ENCODE data around the gene APPL1.

APPL1 gene

GRCh38 chr3:57309769-57310360 is 82.3 kb downstream of the APPL1 start:
- H4K20me1 ChIP-seq (ENCODE audit: control insufficient read depth, insufficient read depth, low read depth, low read length), result no peaks in the 10 kb centered on the region
- no peaks in the 10 kb centered on the region for H3K9me2 ChIP-seq (replicated peaks; ENCODE audit: control insufficient read depth, low read length)
- no peaks in the 10 kb centered on the region for H3K79me2 ChIP-seq (ENCODE audit: control insufficient read depth, low read length)
- no peaks in the 10 kb centered on the region for H3K36me3 ChIP-seq (ENCODE audit: control insufficient read depth, low read length)
- no peaks in the 10 kb centered on the region for H3K4me1 ChIP-seq (ENCODE audit: control insufficient read depth, low read length)
- no peak overlapping the region for H3K4me2 ChIP-seq (ENCODE audit: low read length)
- no peak for TF ChIP-seq CTCF (IDR thresholded peaks at IDR 0.05; ENCODE audit: low read depth, low read length, poor library complexity, severe bottlenecking)
- TF ChIP-seq EZH2phosphoT487 (IDR thresholded peaks at IDR 0.05; ENCODE audit: borderline replicate concordance, low read length), result no peak
- H3K9me3 ChIP-seq (ENCODE audit: control insufficient read depth, insufficient read depth, low read length), result no peaks in the 10 kb centered on the region
- H3K4me3 ChIP-seq (ENCODE audit: low read length), result no peak overlapping the region
- no peaks in the 10 kb centered on the region for H3F3A ChIP-seq (ENCODE audit: control insufficient read depth, insufficient read depth)
- H3K27ac ChIP-seq (ENCODE audit: low read depth, low read length), result no peak overlapping the region
- peaks cover 11% of the 10 kb centered on the region; the same call in 1 of the 2 replicates for H3K27me3 ChIP-seq (ENCODE audit: control insufficient read depth, low read length)

- no peak overlapping the region for H3K27ac ChIP-seq (ENCODE audit: low read depth, low read length)
- H3K4me2 ChIP-seq (ENCODE audit: low read length), result no peak overlapping the region
- H3K4me1 ChIP-seq (ENCODE audit: control insufficient read depth, low read length), result no peaks in the 10 kb centered on the region
- no peaks in the 10 kb centered on the region for H3F3A ChIP-seq (ENCODE audit: control insufficient read depth, insufficient read depth)
- no peak overlapping the region for H3K4me3 ChIP-seq (ENCODE audit: low read length)
- no peak for TF ChIP-seq CTCF (IDR thresholded peaks at IDR 0.05; ENCODE audit: low read depth, low read length, poor library complexity, severe bottlenecking)
- no peak for TF ChIP-seq EZH2phosphoT487 (IDR thresholded peaks at IDR 0.05; ENCODE audit: borderline replicate concordance, low read length)
- H3K36me3 ChIP-seq (ENCODE audit: control insufficient read depth, low read length), result no peaks in the 10 kb centered on the region
- H3K9me3 ChIP-seq (ENCODE audit: control insufficient read depth, insufficient read depth, low read length), result peaks cover 8% of the 10 kb centered on the region
- H3K27me3 ChIP-seq (ENCODE audit: control insufficient read depth, low read length), result peaks cover 11% of the 10 kb centered on the region; the same call in 1 of the 2 replicates
- no peaks in the 10 kb centered on the region for H4K20me1 ChIP-seq (ENCODE audit: control insufficient read depth, insufficient read depth, low read depth, low read length)
- no peaks in the 10 kb centered on the region for H3K79me2 ChIP-seq (ENCODE audit: control insufficient read depth, low read length)
- no peaks in the 10 kb centered on the region for H3K9me2 ChIP-seq (replicated peaks; ENCODE audit: control insufficient read depth, low read length)
Observed at GRCh38 chr3:57314204-57314603, 86.7 kb downstream of the APPL1 start.

Measured in DOHH2 (cell line).